Prostate gland (tissue), 2 donors: ENCODE results near the gene ABTB2. TPM values are rescaled to one million over a fixed set of nuclear protein-coding genes. Genes with fewer than 3 reads are reported as not detected.

Experiments
- DNase-seq: peaks from one replicate; pipeline ENCODE4 v3.0.0-alpha.2; 2019; ENCODE audit warnings: low spot score
- H3K27ac ChIP-seq, 2 donors: fragments of 200-600 bp; sonication (generic); 2 replicates each; pipeline ENCODE4 v1.5.1; 2017 to 2019
- H3K27me3 ChIP-seq: fragments of 200-600 bp; sonication (generic); replicated peaks from 2 replicates; pipeline ENCODE4 v1.5.1; 2019; ENCODE audit not compliant: insufficient read depth
- H3K36me3 ChIP-seq, 2 donors: fragments of 200-600 bp; sonication (generic); 1 replicate in 1 of 2; 2 replicates in 1 of 2; pipeline versions ENCODE4 v1.5.1 to v1.8.1; 2017 to 2019
- H3K4me1 ChIP-seq: fragments of 200-600 bp; sonication (generic); replicated peaks from 2 replicates; pipeline ENCODE4 v1.5.1; 2019
- H3K4me3 ChIP-seq, 2 donors: fragments of 200-600 bp; sonication (generic); 2 replicates each; pipeline ENCODE4 v1.5.1; 2017 to 2019
- H3K9me3 ChIP-seq: fragments of 200-600 bp; sonication (generic); 2 replicates; pipeline ENCODE4 v1.5.1; 2017
- CTCF ChIP-seq, 4 experiments: fragments of 200-600 bp in 2 of 4; fragments of 450-650 bp in 2 of 4; sonication (generic) in 2 of 4; IDR thresholded peaks; 1 replicate in 3 of 4; 2 replicates in 1 of 4; pipeline ENCODE4 v1.5.1; 2016 to 2019; ENCODE audit warnings: antibody characterized with exemption in 4 of 4, mild to moderate bottlenecking in 2 of 4, moderate library complexity in 2 of 4
- POLR2A ChIP-seq: fragments of 450-650 bp; IDR thresholded peaks from one replicate; pipeline ENCODE4 v1.6.1; 2016; ENCODE audit warnings: antibody characterized with exemption, mild to moderate bottlenecking
- POLR2AphosphoS5 ChIP-seq: sonication (generic); formaldehyde crosslinking; IDR thresholded peaks from one replicate; pipeline ENCODE4 v1.6.1; 2017; ENCODE audit warnings: antibody characterized with exemption
- WGBS: methylation state at CpG from one replicate; pipeline ENCODE4 v1.1.5; 2018; 5-methylcytosine and 5-hydroxymethylcytosine counted together
- intact Hi-C: fragments of 100-400 bp; cut with DNase I; formaldehyde crosslinking; loops from one replicate; pipeline ENCODE4 v1.14.2; 2022
- total RNA-seq, 2 donors: library from RNA; depleted of rRNA; stranded (reverse); fragments of >200 nt; gene quantifications; one replicate each; pipeline ENCODE4 v1.1.0, GENCODE V29; 2016

ABTB2 gene
- total RNA-seq, 2 donors from 2014 or later, result 3.0 to 13.7 TPM

- intact Hi-C loops, result no loop called here
- Histone ChIP-seq H3K36me3 (no peaks in the 10 kb centered on the region), H3K4me3 (no peak overlapping the region), H3K4me1 (no peaks in the 10 kb centered on the region), H3K27me3 (no peaks in the 10 kb centered on the region), H3K9me3 (no peaks in the 10 kb centered on the region), H3K27ac (no peak overlapping the region)
- WGBS, result 92% methylated on average over 5 of the region's 5 CpGs
- TF ChIP-seq CTCF (IDR thresholded peaks at IDR 0.05) (no peak), POLR2A (no peak), POLR2AphosphoS5 (no peak)
- no peak for DNase-seq
These were observed 142.6 kb downstream of the ABTB2 start for GRCh38 chr11:34214961-34215805.

- 95% methylated on average over 5 of the region's 5 CpGs for WGBS
- intact Hi-C loops, result no loop called here
These were observed 144.4 kb downstream of the ABTB2 start for GRCh38 chr11:34213366-34213765.

GRCh38 chr11:34212566-34212965 is 145.2 kb downstream of the ABTB2 start:
- H3K36me3 ChIP-seq, result no peaks in the 10 kb centered on the region
- no peaks in the 10 kb centered on the region for H3K27me3 ChIP-seq
- intact Hi-C loops, result no loop called here
- H3K9me3 ChIP-seq, result no peaks in the 10 kb centered on the region
- H3K4me3 ChIP-seq, result no peak overlapping the region
- no peak for DNase-seq
- H3K4me1 ChIP-seq, result no peaks in the 10 kb centered on the region
- no peak overlapping the region for H3K27ac ChIP-seq
- WGBS, result 65% methylated on average over 3 of the region's 3 CpGs
- TF ChIP-seq POLR2AphosphoS5, result no peak
- TF ChIP-seq CTCF (IDR thresholded peaks at IDR 0.05), result no peak
- TF ChIP-seq POLR2A, result no peak

More at GRCh38 chr11:34213366-34213765, 144.4 kb downstream of the ABTB2 start:
- no peak overlapping the region for H3K27ac ChIP-seq
- no peak for DNase-seq
- H3K4me1 ChIP-seq, result no peaks in the 10 kb centered on the region
- no peak overlapping the region for H3K4me3 ChIP-seq
- H3K9me3 ChIP-seq, result no peaks in the 10 kb centered on the region
- no peaks in the 10 kb centered on the region for H3K27me3 ChIP-seq
- no peaks in the 10 kb centered on the region for H3K36me3 ChIP-seq
- no peak for TF ChIP-seq POLR2AphosphoS5
- no peak for TF ChIP-seq POLR2A
- TF ChIP-seq CTCF (IDR thresholded peaks at IDR 0.05), result no peak

- intact Hi-C loops, result no loop called here
- DNase-seq, result no peak
- TF ChIP-seq POLR2AphosphoS5 (no peak), CTCF (IDR thresholded peaks at IDR 0.05) (no peak)
- Histone ChIP-seq H3K4me1 (no peaks in the 10 kb centered on the region), H3K36me3 (no peaks in the 10 kb centered on the region), H3K27me3 (no peaks in the 10 kb centered on the region), H3K9me3 (no peaks in the 10 kb centered on the region), H3K4me3 (no peak overlapping the region), H3K27ac (no peak overlapping the region)
- 57% methylated on average over 5 of the region's 5 CpGs for WGBS
These were observed 148.0 kb downstream of the ABTB2 start for GRCh38 chr11:34209809-34210208.
